Activated CD8-positive, alpha-beta memory T cell treated with anti-CD3 and anti-CD28 coated beads, Interleukin-2, amount 50 U/mL, for 24 hours (primary cell): ENCODE results near the gene CERT1.
"Not testable (repeated sequence)": the region's sequence is repeated elsewhere in the genome, so short reads cannot be mapped to it uniquely, and the experiment has no call there.

Experiments
- DNase-seq: peaks from one replicate; pipeline ENCODE4 v3.0.0-alpha.2; 2020; ENCODE audit errors: extremely low read depth

The CERT1 gene

GRCh38 chr5:75511435-75512382, at the start of gene CERT1, which contains the start of gene POLK:
Gene CERT1, minus strand, starts transcription at chr5:75511629. Its CDS starts 422 bp downstream, at chr5:75511207.
Gene POLK, plus strand, starts transcription at chr5:75511891.
- peak; percentile 93 for DNase-seq

- DNase-seq: not testable (repeated sequence)
Observed at GRCh38 chr5:75560655-75561054, 49.2 kb upstream of the CERT1 start.

DNA sequence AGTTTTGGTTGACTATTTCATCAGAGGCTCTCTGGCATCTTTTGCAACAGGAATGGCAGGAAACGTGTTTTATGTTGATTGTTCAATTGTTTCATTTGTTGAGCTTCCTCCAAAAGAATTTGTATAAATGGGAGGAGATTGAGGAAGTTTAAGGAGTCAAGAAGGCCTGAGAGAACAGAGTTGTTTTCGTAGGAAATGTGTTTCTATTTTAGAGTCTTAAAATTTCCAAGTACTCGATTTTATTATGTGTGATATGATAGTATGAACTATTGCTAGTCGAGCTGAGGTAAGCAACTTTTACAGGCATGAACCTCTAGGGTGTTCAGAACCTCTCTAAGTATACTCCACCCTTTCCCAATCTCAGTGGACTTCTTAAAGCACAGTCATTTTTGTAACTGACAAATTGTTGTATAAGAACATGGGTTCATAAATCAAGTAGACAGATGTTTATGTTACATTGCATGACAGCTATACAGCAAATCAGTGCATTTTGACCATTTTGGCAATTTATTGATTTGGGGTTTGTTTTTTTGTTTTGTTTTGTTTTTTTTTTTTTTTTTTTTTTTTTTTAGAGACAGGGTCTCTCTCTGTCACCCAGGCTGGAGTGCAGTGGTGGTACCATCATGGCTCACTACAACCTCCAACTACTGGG, 47.7 kb upstream of the CERT1 start:
- no peak for DNase-seq

DNA sequence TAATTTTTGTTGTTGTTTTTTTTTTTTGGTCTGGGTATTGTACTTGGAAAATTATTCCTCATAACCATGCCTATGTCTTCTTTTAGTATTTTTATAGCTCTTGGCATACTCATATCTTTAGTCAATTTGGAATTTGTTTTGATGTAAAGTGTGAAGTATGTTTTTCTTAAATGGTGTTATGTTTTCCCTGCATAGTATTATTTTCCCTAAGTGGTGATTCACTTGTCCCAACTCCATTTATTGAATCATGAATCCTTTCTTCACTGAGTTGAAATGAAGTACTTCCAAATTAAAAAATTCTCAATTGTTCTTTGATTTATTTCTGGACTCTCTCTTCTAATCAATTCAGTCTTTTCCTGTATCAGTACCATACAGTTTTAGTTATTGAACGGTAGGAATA, 46.8 kb upstream of the CERT1 start:
- DNase-seq: no peak

- no peak for DNase-seq
Observed at GRCh38 chr5:75553358-75553757, 41.9 kb upstream of the CERT1 start.

- DNase-seq: no peak
Observed at GRCh38 chr5:75552764-75553163, 41.3 kb upstream of the CERT1 start.

GRCh38 chr5:75551471-75551870, 40.0 kb upstream of the CERT1 start:
- no peak for DNase-seq

GRCh38 chr5:75550597-75550996, 39.2 kb upstream of the CERT1 start:
- DNase-seq: no peak

GRCh38 chr5:75547812-75548211, 36.4 kb upstream of the CERT1 start:
- no peak for DNase-seq

- no peak for DNase-seq
Observed at GRCh38 chr5:75546830-75547229, 35.4 kb upstream of the CERT1 start.

GRCh38 chr5:75545131-75545530, 33.7 kb upstream of the CERT1 start:
- no peak for DNase-seq

- DNase-seq: no peak
Observed at GRCh38 chr5:75538211-75538610, 26.8 kb upstream of the CERT1 start.

DNA sequence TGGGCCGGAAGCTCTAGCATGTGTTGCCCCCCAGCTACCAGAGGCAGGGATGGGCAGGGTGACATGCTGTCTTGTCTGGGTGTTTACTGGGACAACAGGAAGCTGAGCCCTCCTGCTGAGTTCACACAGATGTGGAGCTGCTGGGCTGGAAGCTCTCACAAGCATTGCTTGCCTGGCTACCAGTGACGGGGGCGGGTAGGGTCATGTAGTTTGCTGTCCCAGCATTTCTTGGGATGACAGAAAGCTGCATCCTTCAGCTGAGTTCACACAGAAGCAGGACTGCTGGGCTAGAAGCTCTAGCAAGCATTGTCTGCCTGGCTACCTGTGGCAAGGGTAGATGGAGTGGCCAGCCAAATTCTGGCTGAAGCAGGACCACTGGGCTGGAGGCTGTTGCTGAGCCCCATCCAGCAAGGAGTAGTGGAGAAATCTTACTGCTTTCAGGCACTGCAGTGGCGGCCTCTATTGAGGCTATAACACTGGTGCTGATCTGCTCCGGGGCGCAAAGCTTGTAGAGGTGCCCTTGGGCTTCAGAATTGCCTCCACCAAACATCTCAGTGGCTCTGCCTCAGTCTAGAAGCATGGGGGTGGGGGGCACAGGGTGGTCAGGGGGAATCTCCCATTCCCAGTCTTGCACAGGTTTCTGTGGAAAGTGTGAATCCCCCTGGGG, 25.4 kb upstream of the CERT1 start:
- DNase-seq: no peak

DNA sequence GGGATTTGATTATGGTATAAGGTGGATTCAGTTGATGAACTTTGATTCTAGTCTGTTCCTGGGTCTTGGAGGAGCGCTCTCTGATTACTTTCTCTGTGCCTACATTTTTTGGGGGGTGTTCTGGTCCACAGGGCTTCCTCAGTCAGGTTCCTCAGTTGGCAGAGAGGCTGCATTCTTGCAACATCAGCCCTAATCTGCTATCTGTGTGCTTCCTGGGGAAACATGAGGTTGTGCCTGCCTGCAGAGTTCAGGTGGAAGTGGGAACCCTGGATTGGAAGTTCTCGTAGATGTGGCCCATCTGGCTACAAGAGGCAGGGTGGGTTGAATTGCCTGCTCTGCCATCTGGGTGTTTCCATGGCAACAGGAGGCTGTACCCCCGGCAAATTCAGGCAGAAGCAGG, 24.7 kb upstream of the CERT1 start:
- DNase-seq: no peak

GRCh38 chr5:75534734-75535133, 23.3 kb upstream of the CERT1 start:
- DNase-seq: no peak

- not testable (repeated sequence) for DNase-seq
Observed at GRCh38 chr5:75533716-75534115, 22.3 kb upstream of the CERT1 start.

- DNase-seq: no peak
Observed at GRCh38 chr5:75532190-75532589, 20.8 kb upstream of the CERT1 start.

DNA sequence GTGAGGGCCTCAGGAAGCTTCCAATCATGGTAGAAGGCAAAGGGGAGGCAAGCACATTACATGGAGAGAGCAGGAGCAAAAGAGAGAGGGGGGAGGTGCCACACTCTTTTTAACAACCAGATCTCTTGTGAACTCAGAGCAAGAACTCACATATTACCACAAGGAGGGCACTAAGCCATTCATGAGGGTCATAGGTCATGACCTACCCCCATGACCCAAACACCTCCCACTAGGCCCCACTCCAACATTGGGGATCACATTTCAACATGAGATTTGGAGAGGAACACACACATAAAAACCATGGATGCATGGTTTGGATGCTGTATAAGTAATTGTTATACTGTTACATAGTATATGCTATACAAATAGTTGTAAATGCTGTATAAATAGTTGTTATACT, 17.8 kb upstream of the CERT1 start:
- no peak for DNase-seq

DNA sequence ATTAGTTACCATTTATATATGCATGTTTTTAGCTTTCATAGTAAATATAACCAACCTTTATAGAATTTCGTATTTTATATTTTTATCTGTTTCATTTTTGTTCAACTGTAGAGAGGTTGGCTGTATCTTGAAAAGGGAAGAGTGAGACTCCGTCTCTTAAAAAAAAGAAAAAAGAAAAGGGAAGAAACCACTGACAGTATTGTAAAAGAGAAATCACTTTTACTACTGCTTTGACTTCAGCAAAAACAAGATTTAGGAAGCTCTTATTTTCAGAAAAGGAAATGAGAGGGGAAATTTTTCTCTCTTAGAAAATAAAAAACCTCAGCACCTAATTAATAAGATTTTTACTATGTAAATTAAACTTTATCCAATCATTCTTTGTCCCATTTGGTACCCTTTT, 14.6 kb upstream of the CERT1 start:
- no peak for DNase-seq

DNA sequence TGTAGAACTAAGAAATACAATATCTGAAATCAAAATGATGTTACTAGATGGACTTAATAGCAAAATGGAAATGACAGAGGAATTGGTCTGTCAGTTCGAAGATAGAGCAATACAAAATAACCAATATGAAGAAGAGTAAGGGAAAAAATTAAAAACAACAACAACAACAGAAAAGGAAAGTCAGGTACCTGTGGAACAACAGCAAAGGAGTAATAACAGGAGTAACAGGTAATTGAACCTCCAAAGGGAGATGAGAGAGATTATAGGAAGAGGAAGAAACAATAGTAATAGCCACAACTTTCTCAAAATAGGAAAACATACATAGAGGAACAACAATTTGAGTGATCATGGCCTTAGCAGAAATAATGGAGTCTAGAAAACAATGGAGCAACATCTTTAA, 13.9 kb upstream of the CERT1 start:
- no peak for DNase-seq

DNA sequence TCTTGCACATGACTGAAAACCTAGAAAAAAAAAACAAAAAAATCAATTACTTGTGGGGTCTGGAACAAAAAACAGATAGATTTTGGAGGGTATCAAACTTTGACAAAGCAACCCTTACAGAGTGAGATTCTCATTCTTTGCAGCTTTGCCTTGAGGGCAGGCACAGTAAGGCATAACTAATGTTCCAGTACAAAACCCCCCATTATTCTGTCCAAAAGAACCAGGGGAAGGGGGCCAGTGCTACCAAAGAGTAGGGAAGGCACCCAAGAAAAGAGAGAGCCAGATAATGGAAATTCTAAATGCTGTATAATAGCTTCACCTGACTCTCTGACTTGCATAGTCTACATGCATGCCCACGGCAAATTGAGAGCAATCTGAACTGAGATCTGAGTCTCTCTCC, 13.2 kb upstream of the CERT1 start:
- no peak for DNase-seq

DNA sequence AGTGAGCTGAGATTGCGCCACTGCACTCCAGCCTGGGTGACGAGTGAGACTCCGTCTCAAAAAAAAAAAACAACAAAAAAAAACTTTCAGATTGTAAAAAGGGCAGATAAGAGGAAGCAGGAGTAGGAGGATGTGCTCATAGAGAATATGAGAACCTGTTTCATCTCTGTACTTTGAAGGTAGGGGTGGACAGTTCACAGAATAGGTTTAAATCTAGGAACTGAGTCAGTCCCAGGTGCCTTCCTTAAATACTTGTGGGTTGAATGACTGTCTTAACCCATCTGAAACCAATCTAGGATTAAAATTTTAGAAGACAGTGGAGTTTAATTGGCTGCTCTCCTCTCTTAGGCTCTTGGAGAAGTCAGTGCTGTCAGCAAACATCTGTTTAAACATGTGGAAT, 12.6 kb upstream of the CERT1 start:
- DNase-seq: no peak

DNA sequence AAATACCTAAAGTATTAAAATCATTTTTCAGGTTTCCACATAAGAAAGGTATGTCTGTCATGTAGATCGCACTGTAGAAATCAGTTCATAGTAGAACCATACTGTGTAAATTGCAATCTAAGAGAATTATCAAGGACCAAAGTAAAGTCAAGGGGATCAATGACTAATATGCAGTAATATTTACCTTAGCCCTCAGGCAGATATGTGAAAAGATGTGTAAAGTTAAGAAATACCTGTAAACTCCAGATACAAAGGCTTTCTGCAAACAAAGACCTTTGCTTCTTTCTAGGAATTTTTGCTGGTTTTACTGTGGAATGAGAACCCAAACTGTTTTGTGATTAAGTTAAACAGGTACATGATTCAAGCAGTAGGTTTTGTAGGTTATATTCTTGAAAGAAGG, 11.8 kb upstream of the CERT1 start:
- DNase-seq: no peak
